CD4-positive, alpha-beta T cell treated with Interleukin-17A for 1 hour (primary cell): ENCODE measurements around the gene OARD1.
"Not testable (repeated sequence)": the region's sequence is repeated elsewhere in the genome, so short reads cannot be mapped to it uniquely, and the experiment has no call there.

Experiments
- DNase-seq: peaks from one replicate; pipeline ENCODE4 v3.0.0-alpha.2; 2020

Gene OARD1

GRCh38 chr6:41071923-41072835, at the start of gene OARD1:
TSS of gene OARD1 (minus strand) at chr6:41072356. CDS start at chr6:41071634, 722 bp downstream.
- DNase-seq: peak; percentile 100

GRCh38 chr6:41120058-41120457, 47.9 kb upstream of the OARD1 start:
- no peak for DNase-seq

GRCh38 chr6:41119508-41119907, 47.4 kb upstream of the OARD1 start:
- DNase-seq: no peak

- not testable (repeated sequence) for DNase-seq
Measured at GRCh38 chr6:41115027-41115426, 42.9 kb upstream of the OARD1 start.

- DNase-seq: no peak
Measured at GRCh38 chr6:41111017-41111416, 38.9 kb upstream of the OARD1 start.

- DNase-seq: no peak
Measured at GRCh38 chr6:41103847-41104246, 31.7 kb upstream of the OARD1 start.

- DNase-seq: no peak
Measured at GRCh38 chr6:41100871-41101287, 28.7 kb upstream of the OARD1 start.

GRCh38 chr6:41098366-41098765, 26.2 kb upstream of the OARD1 start:
- no peak for DNase-seq

- DNase-seq: no peak
Measured at GRCh38 chr6:41097467-41098090, 25.4 kb upstream of the OARD1 start.

GRCh38 chr6:41093729-41094128, 21.6 kb upstream of the OARD1 start:
- DNase-seq: no peak

- DNase-seq: peak; percentile 30
Measured at GRCh38 chr6:41092421-41093140, 20.4 kb upstream of the OARD1 start.

GRCh38 chr6:41090841-41091761, 18.9 kb upstream of the OARD1 start:
- DNase-seq: no peak

GRCh38 chr6:41088451-41088850, 16.3 kb upstream of the OARD1 start:
- DNase-seq: no peak

- no peak for DNase-seq
Measured at GRCh38 chr6:41085182-41085581, 13.0 kb upstream of the OARD1 start.

GRCh38 chr6:41083072-41083471, 10.9 kb upstream of the OARD1 start:
- no peak for DNase-seq

- DNase-seq: peak; percentile 47
Measured at GRCh38 chr6:41080621-41081020, 8.5 kb upstream of the OARD1 start.

GRCh38 chr6:41079080-41079479, 6.9 kb upstream of the OARD1 start:
- DNase-seq: no peak

- DNase-seq: no peak
Measured at GRCh38 chr6:41078101-41078500, 5.9 kb upstream of the OARD1 start.

GRCh38 chr6:41077536-41077935, 5.4 kb upstream of the OARD1 start:
- no peak for DNase-seq

GRCh38 chr6:41075651-41076626, 3.8 kb upstream of the OARD1 start:
- DNase-seq: no peak
